Left ventricle myocardium inferior (tissue), 1 donor: ENCODE data around the gene LILRA6. TPM values are rescaled to one million over a fixed set of nuclear protein-coding genes. Genes with fewer than 3 reads are reported as not detected.

ENCODE experiments used
- DNase-seq: peaks from one replicate; pipeline ENCODE4 v3.0.0-alpha.2; 2020
- H3K27ac ChIP-seq: fragments of 200-600 bp; replicated peaks from 2 replicates; pipeline ENCODE4 v1.8.0; 2021
- H3K27me3 ChIP-seq: fragments of 200-600 bp; 2 replicates; pipeline ENCODE4 v1.8.0; 2021; ENCODE audit warnings: low read depth
- H3K36me3 ChIP-seq: fragments of 200-600 bp; 2 replicates; pipeline ENCODE4 v1.8.0; 2021
- H3K4me1 ChIP-seq: fragments of 200-600 bp; 2 replicates; pipeline ENCODE4 v1.8.0; 2021
- H3K4me3 ChIP-seq: fragments of 200-600 bp; 2 replicates; pipeline ENCODE4 v1.8.0; 2021; ENCODE audit warnings: mild to moderate bottlenecking, moderate library complexity
- H3K9me3 ChIP-seq: fragments of 200-600 bp; replicated peaks from 2 replicates; pipeline ENCODE4 v1.8.0; 2021
- intact Hi-C: fragments of 100-400 bp; cut with micrococcal nuclease; formaldehyde crosslinking; loops from one replicate; pipeline ENCODE4 v1.11.0; 2022
- total RNA-seq: library from RNA; stranded (reverse); fragmentation: NEBNext Ultra II Directional; extraction: Animal tissue kit (Norgen Biotek cat#: 25700); gene quantifications from one replicate; pipeline ENCODE4 v1.2.1, GENCODE V29; 2021
- TF ChIP-seq, protein P1 (sequence below): fragments of 200-600 bp; IDR thresholded peaks from 2 replicates; pipeline ENCODE4 v1.8.0; 2021; ENCODE audit warnings: antibody characterized with exemption, mild to moderate bottlenecking, borderline replicate concordance
- donor health status: DM: no; HTN: yes; CAD: no; lungs with severe emphysema.

The LILRA6 gene
- total RNA-seq, 1 donor from 2014 or later: 1.2 TPM

DNA sequence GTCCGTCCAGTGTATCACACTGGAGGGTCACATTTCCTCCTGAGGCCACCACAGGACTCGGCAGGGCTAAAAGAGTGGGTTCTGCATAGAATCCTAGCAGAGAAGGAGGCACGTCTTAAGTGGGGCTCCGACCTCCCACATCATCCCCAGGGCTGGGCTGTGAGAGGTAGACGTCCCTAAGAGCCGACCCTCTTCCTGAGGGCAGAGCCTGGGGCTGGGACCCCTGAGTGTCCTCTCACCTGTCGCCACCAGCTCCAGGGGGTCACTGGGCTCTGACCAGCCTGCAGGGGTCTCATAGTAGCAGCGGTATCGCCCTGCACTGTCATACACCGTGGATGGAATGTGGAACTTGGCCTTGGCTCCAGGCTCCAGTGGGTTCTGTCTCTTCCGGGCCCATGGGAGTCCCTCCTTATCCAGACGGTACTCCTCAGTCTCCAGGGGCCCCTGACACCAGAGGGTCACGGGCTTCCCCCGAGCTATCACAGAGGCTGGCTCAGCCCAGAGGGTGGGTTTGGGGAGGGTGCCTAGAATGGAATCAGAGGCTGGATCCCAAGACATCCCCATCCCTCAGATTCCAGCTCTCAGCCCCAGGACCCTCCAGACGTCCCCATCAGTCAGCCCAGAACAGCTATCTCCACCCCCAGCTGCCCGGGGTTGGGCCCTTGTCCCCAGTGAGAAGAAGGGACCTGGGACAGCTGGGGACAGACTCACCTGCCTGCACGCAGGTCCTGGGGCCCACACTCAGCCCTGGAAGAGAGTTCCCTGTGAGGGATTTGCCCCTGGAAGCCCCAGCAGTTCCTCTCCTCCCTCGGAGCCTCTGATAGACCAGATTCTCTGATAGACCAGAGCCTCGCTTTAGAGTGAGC lies 13.9 kb upstream of the LILRA6 start:
- H3K9me3 ChIP-seq: no peaks in the 10 kb centered on the region
- no peaks in the 10 kb centered on the region for H3K36me3 ChIP-seq
- DNase-seq: no peak
- peak overlapping the region; percentile 38 for H3K4me3 ChIP-seq
- H3K4me1 ChIP-seq: no peaks in the 10 kb centered on the region
- TF ChIP-seq, protein P1, sequence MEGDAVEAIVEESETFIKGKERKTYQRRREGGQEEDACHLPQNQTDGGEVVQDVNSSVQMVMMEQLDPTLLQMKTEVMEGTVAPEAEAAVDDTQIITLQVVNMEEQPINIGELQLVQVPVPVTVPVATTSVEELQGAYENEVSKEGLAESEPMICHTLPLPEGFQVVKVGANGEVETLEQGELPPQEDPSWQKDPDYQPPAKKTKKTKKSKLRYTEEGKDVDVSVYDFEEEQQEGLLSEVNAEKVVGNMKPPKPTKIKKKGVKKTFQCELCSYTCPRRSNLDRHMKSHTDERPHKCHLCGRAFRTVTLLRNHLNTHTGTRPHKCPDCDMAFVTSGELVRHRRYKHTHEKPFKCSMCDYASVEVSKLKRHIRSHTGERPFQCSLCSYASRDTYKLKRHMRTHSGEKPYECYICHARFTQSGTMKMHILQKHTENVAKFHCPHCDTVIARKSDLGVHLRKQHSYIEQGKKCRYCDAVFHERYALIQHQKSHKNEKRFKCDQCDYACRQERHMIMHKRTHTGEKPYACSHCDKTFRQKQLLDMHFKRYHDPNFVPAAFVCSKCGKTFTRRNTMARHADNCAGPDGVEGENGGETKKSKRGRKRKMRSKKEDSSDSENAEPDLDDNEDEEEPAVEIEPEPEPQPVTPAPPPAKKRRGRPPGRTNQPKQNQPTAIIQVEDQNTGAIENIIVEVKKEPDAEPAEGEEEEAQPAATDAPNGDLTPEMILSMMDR: no peak
- intact Hi-C loops: no loop called here
- H3K27me3 ChIP-seq: peaks cover 64% of the 10 kb centered on the region
- H3K27ac ChIP-seq: peak overlapping the region; percentile 27

DNA sequence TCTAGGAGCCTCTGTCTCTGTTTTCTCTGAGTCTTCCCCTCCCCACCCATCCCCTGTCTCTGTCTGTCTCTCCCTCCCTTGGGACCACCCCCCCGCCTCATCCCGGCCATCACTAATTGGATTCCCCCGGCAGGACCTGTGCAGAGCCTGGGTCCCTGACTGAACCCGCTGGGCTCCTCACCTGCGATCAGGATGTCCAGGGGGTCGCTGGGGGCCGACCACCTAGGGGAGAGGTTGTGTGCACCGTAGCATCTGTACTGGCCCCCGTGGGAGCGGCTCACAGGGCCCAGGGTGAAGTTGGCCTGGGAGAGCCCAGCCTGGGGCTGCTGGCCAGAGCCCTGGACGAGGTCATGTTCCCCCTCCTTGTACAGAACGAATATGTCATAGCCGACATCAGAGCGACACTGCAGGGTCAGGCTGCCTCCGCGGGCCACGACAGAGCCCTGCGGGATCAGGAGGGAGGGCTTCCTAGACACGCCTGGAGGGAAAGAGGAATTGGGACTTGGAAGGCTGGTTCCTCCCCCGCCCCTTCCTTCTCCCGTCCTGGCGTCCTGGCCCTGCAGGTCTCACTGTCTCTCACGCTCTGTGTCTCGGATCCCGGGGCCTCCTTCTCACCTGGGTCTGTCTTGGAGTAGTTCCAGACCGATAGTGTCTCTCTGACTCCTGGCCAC lies 12.7 kb upstream of the LILRA6 start:
- Histone ChIP-seq H3K4me3 (peak overlapping the region; percentile 38), H3K4me1 (no peaks in the 10 kb centered on the region)
- intact Hi-C loops: no loop called here

DNA sequence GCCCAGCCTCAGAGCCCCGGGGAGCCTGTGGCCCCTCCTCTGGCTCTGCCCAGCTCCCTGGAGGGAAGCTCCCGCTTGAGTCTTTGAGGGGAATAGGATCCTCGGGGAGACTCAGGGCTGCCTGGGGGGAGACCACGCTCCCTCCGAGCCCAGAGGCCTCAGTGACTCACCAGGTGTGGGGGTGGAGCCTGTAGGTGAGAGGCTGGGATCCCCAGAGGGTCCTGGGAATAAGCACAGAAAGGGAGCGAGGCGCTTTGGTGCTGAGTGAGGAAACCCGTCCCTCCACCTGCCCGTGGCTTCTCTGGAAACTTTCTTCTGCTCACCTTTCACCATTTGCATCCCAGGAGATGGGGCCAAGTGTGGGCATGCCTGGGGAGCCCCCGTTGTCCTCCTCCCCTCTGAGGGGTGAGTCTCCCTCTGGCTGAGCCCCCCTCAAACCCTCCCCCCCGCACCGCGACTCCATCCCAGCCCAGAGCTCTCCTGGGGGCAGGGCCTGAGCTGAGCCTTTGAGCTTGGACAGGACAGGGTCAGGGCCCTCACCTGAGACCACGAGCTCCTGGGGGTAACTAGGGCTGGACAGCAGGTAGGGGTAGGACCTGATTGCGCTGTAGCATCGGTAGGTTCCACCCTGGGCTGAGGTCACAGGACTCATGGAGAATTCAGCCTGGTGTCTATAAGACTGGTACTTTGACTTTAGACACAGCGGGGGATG lies 11.8 kb upstream of the LILRA6 start:
- peaks cover 65% of the 10 kb centered on the region for H3K27me3 ChIP-seq
- no peaks in the 10 kb centered on the region for H3K36me3 ChIP-seq
- intact Hi-C loops: no loop called here
- H3K9me3 ChIP-seq: no peaks in the 10 kb centered on the region
- no peak overlapping the region for H3K4me3 ChIP-seq
- TF ChIP-seq, protein P1: no peak
- DNase-seq: no peak
- no peak overlapping the region for H3K27ac ChIP-seq
- H3K4me1 ChIP-seq: no peaks in the 10 kb centered on the region

More for the DNA sequence above, 12.7 kb upstream of the LILRA6 start:
- TF ChIP-seq, protein P1: no peak
- no peak overlapping the region for H3K27ac ChIP-seq
- H3K36me3 ChIP-seq: no peaks in the 10 kb centered on the region
- DNase-seq: no peak
- no peaks in the 10 kb centered on the region for H3K9me3 ChIP-seq
- H3K27me3 ChIP-seq: peaks cover 61% of the 10 kb centered on the region

DNA sequence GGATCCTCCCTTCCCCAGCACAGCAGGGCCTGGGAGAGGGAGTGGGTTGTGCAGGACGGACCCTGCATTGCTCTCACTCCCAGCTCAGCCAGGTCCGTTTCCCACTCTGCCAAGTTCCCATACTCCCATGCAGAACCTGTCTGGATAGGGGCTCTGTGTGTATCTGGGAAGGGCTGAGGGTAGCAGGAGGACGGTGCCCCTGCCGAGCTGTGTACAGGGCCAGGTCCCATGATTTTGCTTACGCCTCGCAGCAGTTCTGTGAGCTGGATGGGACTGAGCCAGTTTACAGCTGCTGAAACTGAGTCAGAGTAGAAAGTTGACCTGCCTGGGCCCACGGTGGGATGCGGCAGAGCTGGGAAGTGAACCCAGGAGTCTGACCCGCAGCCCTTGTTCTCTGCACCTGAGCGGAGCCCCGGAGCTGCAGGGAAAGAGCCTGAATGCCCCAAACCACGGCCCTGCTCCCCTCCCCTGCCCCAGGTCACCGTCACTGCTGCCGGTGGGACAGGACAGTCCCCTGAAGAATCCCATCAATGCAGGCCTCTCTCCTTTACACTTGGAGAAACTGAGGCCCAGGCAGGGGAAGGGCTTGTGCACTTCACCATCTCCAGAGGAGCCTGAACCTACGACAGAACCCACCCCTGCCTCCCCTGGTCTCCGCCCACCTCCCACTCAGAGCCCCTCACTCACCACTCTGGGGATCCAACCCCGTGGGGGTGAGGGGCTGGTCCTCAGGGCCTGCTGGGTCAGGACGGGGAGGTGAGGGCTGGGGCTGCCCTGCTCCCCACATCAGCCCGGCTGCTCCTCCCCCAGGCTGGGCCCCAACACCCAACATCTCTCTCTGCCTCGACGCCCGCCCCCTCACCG lies 11.0 kb upstream of the LILRA6 start:
- intact Hi-C loops: no loop called here
- H3K4me3 ChIP-seq: no peak overlapping the region
- DNase-seq: no peak
- peaks cover 71% of the 10 kb centered on the region for H3K27me3 ChIP-seq
- no peaks in the 10 kb centered on the region for H3K36me3 ChIP-seq
- TF ChIP-seq, protein P1: no peak
- no peak overlapping the region for H3K27ac ChIP-seq
- H3K9me3 ChIP-seq: no peaks in the 10 kb centered on the region
- H3K4me1 ChIP-seq: no peaks in the 10 kb centered on the region

DNA sequence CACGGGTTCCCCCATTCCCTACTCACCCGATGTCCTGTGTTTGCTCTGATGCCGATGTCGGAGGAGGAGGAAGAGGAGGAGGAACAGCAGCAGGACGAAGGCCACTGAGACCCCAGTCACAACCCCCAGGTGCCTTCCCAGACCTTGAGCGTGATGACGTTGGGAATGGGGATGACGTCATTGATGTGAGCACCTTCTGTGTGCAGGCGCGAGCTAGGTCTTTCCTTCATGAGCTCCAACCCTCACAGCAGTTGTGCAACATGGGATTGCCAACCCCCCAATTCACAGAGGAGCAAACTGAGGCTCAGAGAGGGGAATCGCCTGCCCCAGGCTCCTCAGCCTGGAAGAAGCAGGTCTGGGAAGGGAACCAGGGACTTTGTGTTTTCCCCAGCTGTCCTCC lies 10.3 kb upstream of the LILRA6 start:
- DNase-seq: no peak
- Histone ChIP-seq H3K9me3 (no peaks in the 10 kb centered on the region), H3K27ac (no peak overlapping the region), H3K4me3 (no peak overlapping the region), H3K36me3 (no peaks in the 10 kb centered on the region), H3K4me1 (no peaks in the 10 kb centered on the region), H3K27me3 (peaks cover 76% of the 10 kb centered on the region)
- intact Hi-C loops: no loop called here
- TF ChIP-seq, protein P1: no peak
